ENCODE results near the gene ZNF487.
"Not testable (repeated sequence)": the region's sequence is repeated elsewhere in the genome, so short reads cannot be mapped to it uniquely, and the experiment has no call there.

ZNF487 gene

GRCh38 chr10:43391496-43391895, 45.4 kb upstream of the ZNF487 start:
- no peak for TF ChIP-seq CSDC2 (CRISPR knock-in tag; IDR thresholded peaks at IDR 0.05)
- TF ChIP-seq ZFP30 (CRISPR knock-in tag; IDR thresholded peaks at IDR 0.05): no peak
- no peak for TF ChIP-seq GLIS3 (CRISPR knock-in tag; IDR thresholded peaks at IDR 0.05)
- TF ChIP-seq ZC3H10 (CRISPR knock-in tag; IDR thresholded peaks at IDR 0.05): no peak
- no peak for TF ChIP-seq PATZ1 (CRISPR knock-in tag; IDR thresholded peaks at IDR 0.05; ENCODE audit: borderline replicate concordance)
- no peak for TF ChIP-seq TCF4 (CRISPR knock-in tag; IDR thresholded peaks at IDR 0.05; ENCODE audit: borderline replicate concordance)
- TF ChIP-seq RARB (CRISPR knock-in tag; IDR thresholded peaks at IDR 0.05): no peak
- TF ChIP-seq, protein P1, sequence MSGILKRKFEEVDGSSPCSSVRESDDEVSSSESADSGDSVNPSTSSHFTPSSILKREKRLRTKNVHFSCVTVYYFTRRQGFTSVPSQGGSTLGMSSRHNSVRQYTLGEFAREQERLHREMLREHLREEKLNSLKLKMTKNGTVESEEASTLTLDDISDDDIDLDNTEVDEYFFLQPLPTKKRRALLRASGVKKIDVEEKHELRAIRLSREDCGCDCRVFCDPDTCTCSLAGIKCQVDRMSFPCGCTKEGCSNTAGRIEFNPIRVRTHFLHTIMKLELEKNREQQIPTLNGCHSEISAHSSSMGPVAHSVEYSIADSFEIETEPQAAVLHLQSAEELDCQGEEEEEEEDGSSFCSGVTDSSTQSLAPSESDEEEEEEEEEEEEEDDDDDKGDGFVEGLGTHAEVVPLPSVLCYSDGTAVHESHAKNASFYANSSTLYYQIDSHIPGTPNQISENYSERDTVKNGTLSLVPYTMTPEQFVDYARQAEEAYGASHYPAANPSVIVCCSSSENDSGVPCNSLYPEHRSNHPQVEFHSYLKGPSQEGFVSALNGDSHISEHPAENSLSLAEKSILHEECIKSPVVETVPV (CRISPR knock-in tag; IDR thresholded peaks at IDR 0.05): no peak
- TF ChIP-seq BACH2 (CRISPR knock-in tag; IDR thresholded peaks at IDR 0.05; ENCODE audit: borderline replicate concordance): no peak
- no peak for TF ChIP-seq ZNF70 (CRISPR knock-in tag; IDR thresholded peaks at IDR 0.05)
- TF ChIP-seq ZNF565 (CRISPR knock-in tag; conservative IDR thresholded peaks at IDR 0.05; ENCODE audit: low read depth): no peak
- no peak for TF ChIP-seq ESRRG (CRISPR knock-in tag; IDR thresholded peaks at IDR 0.05)
- TF ChIP-seq ZFP3 (CRISPR knock-in tag; IDR thresholded peaks at IDR 0.05): no peak
- ATAC-seq: no peak

DNA sequence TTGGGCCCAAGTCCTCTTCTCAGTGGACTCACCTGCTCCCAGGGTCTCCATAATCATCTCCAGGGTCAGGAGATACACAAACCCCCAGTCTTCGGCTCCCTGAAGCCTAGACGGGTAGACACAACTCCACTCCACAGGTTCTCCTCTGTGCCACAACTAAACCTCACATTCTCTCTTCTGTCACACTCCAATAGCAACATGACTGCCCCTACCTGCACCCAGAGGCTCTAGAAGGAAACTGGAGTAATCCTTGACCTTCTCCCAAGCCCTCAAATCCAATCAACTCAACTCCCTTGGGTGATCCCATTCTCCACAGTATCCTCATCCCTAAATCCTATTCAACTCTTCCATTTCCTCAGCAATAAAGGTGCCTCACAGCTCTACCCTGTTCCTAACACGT, 44.2 kb upstream of the ZNF487 start:
- TF ChIP-seq RARB (CRISPR knock-in tag; IDR thresholded peaks at IDR 0.05) (no peak), ZFP30 (CRISPR knock-in tag; IDR thresholded peaks at IDR 0.05) (no peak), ZNF565 (CRISPR knock-in tag; conservative IDR thresholded peaks at IDR 0.05; ENCODE audit: low read depth) (no peak), ESRRG (CRISPR knock-in tag; IDR thresholded peaks at IDR 0.05) (no peak), OSR1 (CRISPR knock-in tag; IDR thresholded peaks at IDR 0.05) (no peak)
- no peak for ATAC-seq

- not testable (repeated sequence) for ATAC-seq
These were observed 43.7 kb upstream of the ZNF487 start for GRCh38 chr10:43393186-43393585.

DNA sequence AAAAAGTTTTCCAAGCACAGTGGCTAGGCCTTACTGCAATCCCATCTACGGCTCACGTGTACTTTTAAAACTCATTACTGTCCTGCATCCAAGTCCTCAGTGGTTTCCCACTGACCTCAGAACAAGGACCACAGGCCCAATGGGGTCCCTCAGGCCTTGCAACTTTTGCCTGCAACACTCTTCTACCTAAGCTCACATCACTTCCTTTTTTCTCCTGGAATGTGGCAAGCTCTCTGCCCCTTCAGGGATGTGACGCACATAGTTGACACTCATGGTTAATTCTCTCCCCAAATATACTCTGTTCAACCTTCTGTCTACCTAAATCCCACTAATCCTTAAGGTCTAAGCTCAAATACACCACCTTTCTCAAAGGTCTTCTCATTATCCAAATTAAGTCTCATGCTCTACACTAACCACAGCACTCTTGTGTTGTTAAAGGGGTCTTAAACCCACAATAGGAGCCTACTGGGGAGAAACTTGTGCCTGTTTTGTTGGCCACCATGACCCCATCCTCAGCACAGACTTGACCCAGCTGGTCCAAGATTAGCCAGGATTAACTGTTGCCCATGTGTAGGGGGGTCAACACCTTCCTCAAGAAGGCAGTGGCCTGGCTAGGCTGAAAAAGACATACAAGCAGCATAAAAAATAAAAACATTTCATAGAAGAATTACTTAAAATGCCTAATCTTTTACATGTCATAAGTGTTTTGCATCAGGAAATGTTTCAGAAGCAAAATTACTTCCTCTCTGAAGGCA, 43.1 kb upstream of the ZNF487 start:
- ATAC-seq: no peak
- TF ChIP-seq TCF4 (CRISPR knock-in tag; IDR thresholded peaks at IDR 0.05; ENCODE audit: borderline replicate concordance) (no peak), SNAI2 (CRISPR knock-in tag; IDR thresholded peaks at IDR 0.05) (no peak), ESRRG (CRISPR knock-in tag; IDR thresholded peaks at IDR 0.05) (no peak), ZNF565 (CRISPR knock-in tag; conservative IDR thresholded peaks at IDR 0.05; ENCODE audit: low read depth) (no peak), TOX (CRISPR knock-in tag; IDR thresholded peaks at IDR 0.05; ENCODE audit: borderline replicate concordance) (no peak), ZNF8 (CRISPR knock-in tag; IDR thresholded peaks at IDR 0.05) (no peak), BACH2 (CRISPR knock-in tag; IDR thresholded peaks at IDR 0.05; ENCODE audit: borderline replicate concordance) (no peak), RARB (CRISPR knock-in tag; IDR thresholded peaks at IDR 0.05) (no peak), ARNTL (CRISPR knock-in tag; IDR thresholded peaks at IDR 0.05; ENCODE audit: borderline replicate concordance, low read depth) (no peak), PATZ1 (CRISPR knock-in tag; IDR thresholded peaks at IDR 0.05; ENCODE audit: borderline replicate concordance) (no peak), PPARA (CRISPR knock-in tag; IDR thresholded peaks at IDR 0.05; ENCODE audit: borderline replicate concordance) (no peak)

DNA sequence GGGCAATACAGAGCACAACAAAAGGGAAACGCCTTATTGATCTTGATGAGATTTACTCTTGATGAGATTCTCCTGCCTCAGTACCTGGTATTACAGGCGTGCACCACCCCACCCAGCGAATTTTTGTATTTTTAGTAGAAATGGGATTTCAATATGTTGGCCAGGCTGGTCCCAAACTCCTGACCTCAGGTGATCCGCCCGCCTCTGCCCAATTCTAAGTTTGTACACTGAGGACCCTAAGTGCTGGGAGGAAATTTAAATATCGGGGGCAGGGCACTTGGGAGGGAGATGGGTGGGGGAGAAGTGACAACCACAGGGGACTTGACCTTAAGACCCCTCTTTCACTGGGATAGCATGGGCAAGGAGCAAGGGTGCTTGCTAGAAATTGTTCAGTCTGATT, 42.0 kb upstream of the ZNF487 start:
- TF ChIP-seq ESRRG (CRISPR knock-in tag; IDR thresholded peaks at IDR 0.05): no peak
- ATAC-seq: no peak

DNA sequence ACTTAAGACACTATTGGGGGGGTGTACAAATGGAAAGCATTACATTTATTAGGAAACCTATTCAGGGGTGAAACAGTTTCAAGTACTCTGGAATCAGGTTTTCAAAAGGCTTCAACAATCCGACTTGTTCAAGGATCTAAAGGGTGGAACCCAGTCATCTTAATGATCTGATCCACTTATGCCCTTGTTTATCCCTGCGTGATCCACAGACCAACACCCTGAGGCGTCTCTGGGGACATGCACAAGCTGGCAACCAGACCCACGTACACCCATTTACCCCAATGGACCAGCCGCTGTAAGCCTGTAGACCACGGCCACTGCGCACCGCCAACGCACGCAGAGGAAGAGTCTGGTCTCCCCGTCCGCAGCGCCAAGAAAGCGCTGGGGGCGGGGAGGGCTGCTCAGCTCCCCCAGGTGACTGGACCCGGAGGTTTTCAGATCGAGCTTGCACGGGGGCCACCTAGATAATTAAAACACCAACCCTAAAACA, 41.3 kb upstream of the ZNF487 start:
- peak; percentile 6; the same call in 2 of the 3 replicates for ATAC-seq
- TF ChIP-seq, protein P2, sequence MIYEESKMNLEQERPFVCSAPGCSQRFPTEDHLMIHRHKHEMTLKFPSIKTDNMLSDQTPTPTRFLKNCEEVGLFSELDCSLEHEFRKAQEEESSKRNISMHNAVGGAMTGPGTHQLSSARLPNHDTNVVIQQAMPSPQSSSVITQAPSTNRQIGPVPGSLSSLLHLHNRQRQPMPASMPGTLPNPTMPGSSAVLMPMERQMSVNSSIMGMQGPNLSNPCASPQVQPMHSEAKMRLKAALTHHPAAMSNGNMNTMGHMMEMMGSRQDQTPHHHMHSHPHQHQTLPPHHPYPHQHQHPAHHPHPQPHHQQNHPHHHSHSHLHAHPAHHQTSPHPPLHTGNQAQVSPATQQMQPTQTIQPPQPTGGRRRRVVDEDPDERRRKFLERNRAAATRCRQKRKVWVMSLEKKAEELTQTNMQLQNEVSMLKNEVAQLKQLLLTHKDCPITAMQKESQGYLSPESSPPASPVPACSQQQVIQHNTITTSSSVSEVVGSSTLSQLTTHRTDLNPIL (CRISPR knock-in tag; IDR thresholded peaks at IDR 0.05; ENCODE audit: low read depth): no peak
- no peak for TF ChIP-seq ZFP3 (CRISPR knock-in tag; IDR thresholded peaks at IDR 0.05)
- TF ChIP-seq BACH2 (CRISPR knock-in tag; IDR thresholded peaks at IDR 0.05; ENCODE audit: borderline replicate concordance): no peak
- no peak for TF ChIP-seq PATZ1 (CRISPR knock-in tag; IDR thresholded peaks at IDR 0.05; ENCODE audit: borderline replicate concordance)
- no peak for TF ChIP-seq ISL1 (CRISPR knock-in tag; IDR thresholded peaks at IDR 0.05)

All from SK-N-SH treated with all-trans-retinoic acid at 6 μM for 48 hours (cell line).